Erythroblast (primary cell): Measurements from ENCODE around the gene BSDC1.

Experiments used
- GATA1 ChIP-seq: IDR thresholded peaks from 2 replicates; pipeline ENCODE4 v1.6.1; 2011; ENCODE audit warnings: low read depth, mild to moderate bottlenecking, control low read depth, low read length, moderate library complexity
- POLR2A ChIP-seq: IDR thresholded peaks from 2 replicates; pipeline ENCODE4 v1.6.1; 2011; ENCODE audit warnings: mild to moderate bottlenecking, low read length

DNA sequence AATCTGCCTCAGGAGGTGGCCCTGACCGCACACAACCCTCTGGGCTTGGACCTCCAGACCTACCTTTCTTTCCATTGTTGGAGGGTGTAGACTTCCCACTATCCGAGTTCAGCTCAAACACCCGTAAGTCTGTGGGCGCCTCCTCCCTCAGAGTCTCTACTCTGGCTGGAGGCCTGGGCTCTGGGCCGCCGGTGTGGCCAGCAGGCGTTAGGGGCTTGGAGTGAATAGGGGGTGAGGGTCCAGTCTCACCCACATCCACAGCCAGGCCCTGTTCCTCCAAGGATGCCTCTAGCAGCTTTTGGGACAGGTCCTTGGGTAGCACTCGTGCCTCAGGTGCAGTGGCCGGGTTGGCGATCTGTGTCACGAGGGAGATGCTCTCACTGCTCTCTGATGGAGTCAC is 18.0 kb downstream of the BSDC1 start:
- TF ChIP-seq POLR2A (no peak), GATA1 (no peak)
